ENCODE data around the gene TOMM5.

The TOMM5 gene

GRCh38 chr9:37562826-37563225 is 29.6 kb downstream of the TOMM5 start:
- DNase-seq (ENCODE audit: low read depth) = no peak

DNA sequence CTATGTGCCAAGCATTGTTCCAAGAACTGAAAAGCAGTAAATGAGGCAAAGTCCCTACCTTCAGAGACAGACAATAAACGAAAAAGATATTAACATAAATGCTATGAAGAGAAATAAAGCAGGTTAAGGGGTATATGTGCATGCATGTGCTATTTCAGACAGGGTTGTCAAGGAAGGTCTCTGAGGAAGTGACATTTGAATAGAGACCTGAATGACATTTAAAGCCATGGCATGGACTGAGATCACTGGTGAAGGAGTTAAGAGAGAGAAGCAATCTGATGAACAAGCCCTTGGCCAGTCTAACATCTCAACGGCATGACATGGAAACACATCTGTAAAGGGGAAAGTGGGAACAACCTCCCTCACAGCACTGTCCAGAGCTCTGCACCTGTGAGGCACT is 30.7 kb downstream of the TOMM5 start:
- DNase-seq (ENCODE audit: low read depth) = no peak

DNA sequence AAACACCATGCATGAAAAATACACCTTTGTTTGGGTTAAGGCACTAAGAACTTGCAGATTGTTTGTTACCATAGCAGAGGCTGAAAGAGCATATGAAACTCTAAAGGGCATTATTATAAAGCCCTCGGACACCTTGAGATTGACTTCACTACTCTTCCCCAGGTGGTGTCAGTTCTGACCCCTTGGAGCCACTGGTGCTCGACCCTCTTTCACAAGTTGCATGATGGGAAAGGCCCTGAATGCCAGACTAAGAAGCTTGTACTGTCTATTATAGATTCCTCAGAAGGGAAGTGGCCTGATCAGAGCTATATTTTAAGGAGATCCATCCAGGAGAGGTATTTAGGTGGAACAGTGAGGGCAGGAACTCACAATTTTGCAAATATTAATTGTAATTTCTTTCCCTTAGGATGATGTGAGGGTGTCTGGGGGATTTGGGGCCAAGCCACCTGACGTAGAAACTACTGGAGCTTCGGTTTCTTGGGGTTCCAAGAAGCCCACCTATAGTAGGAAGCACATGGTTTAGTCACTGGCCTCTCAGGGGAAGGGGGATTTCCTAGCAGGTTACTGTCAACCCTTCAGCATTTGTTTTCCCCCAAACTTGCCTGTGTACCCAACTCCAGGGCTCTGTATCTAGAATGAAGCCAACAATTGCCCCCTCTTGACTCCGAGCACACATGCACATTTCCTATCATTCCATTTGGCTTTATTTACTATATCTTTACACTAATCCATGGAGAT is 32.4 kb downstream of the TOMM5 start:
- DNase-seq (ENCODE audit: low read depth) = no peak

GRCh38 chr9:37559125-37559524 is 33.3 kb downstream of the TOMM5 start:
- no peak for DNase-seq (ENCODE audit: low read depth)

GRCh38 chr9:37555786-37556185 is 36.6 kb downstream of the TOMM5 start:
- DNase-seq (ENCODE audit: low read depth) = no peak

DNA sequence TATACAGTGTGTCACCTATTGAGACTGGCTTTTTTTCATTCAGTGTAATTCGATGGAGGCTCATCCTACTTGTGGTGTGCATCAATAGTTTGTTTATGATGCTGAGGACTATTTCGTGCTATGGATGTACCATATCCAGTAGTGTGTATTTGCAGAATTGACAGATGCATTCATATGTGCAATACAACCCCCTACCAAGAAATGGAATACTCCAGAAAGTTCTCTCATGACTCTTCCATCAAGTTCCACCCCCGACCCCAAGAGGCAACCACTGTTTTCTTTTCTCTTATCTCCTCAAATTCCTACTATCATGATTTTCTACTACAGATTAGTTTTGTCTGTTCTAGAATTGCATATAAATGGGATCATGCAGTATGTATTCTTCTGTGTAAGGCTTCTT is 38.1 kb downstream of the TOMM5 start:
- DNase-seq (ENCODE audit: low read depth) = no peak

DNA sequence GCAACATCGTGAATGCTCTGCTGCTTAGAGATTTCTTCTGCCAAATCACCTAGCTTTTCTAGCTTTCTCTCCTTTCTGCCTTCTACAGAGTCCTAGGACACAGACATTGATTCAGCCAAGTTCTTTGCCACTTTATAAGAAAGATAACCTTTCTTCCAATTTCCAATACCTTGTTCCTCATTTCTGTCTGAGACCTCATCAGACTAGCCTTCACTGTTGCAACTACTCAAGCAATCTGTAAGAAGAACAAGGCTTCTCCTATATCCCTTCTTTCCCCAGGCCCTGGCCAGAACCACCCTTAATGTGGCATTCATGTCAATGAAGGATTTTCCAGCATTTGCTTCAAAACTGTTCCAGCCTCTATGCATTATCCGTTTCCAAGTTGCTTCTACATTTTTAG is 40.5 kb downstream of the TOMM5 start:
- no peak for DNase-seq (ENCODE audit: low read depth)

GRCh38 chr9:37551468-37551867 is 40.9 kb downstream of the TOMM5 start:
- DNase-seq (ENCODE audit: low read depth) = no peak

DNA sequence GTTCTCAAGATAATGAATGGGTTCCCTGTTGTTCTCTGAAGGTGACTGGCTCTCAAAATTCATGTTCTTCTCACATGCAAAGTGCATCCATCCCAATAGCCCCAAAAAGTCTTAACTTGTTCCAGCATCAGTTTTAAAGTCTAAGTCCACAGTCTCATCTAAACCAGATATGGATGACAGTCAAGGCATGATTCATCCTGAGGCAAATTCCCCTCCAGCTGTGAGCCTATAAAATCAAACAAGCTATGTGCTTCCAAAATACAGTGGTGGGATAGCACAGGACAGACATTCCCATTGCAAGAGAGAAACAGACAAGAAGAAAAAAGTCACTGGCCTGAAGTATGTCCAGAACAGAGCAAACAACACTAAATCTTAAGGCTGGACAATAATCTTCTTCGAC is 41.6 kb downstream of the TOMM5 start:
- DNase-seq (ENCODE audit: low read depth) = no peak

DNA sequence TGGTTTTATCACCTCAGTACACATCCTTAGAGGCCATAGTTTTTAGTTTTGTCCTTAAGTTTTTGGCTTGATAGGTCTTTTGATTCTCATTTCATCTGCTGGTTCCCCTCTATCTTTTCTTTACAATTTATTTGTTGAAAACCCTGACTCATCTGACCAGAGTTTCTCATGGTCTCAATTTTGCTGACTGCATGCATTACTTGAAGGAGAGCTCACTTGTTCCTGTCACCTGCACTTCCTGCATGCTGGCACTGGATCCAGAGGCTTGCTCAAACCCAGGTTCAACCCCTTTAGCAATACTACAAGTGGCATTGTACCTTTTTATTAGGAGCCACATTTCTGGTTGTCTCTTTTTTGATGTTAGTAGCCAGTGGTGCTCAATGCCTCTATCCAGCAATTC is 42.9 kb downstream of the TOMM5 start:
- DNase-seq (ENCODE audit: low read depth) = no peak

DNA sequence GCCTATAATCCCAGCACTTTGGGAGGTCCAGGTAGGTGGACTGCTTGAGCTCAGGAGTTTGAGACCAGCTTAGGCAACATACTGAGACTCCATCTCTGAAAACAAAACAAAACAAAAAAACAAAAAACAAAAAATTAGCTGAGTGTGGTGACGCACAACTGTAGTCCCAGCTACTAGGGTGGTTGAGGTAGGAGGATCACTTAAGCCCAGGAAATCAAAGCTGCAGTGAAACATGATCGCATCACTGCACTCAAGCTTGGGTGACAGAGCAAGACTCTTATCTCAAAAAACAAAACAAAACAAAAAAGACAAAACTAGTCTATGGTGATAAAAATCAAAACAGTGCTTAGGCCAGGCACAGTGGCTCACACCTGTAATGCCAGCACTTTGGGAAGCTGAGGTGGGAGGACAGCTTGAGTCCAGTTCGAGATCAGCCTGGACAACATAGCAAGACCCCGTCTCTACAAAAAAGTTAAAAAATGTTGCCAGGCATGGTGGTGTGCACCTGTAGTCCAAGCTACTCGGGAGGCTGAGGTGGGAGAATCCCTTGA is 45.0 kb downstream of the TOMM5 start:
- no peak for DNase-seq (ENCODE audit: low read depth)

DNA sequence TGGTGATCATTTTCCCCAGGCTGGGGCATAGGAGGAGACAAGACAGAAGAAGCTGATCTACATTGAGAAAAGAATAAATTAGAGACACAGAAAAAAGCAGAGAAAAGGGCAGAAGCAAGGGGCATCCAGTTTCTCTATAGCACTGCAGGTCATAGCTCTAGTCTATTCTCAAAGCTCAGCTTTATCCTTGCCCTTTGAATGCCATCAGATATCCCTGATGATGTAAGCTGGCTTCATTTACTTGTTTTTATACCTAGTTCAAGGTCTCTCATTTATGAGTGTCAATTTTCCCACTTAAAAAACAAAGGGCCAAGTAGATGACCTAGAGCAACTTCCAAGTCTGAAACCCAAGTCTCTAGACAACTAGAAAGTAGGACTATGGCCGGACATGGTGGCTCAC is 48.9 kb downstream of the TOMM5 start:
- no peak for DNase-seq (ENCODE audit: low read depth)

GRCh38 chr9:37542895-37543294 is 49.5 kb downstream of the TOMM5 start:
- DNase-seq (ENCODE audit: low read depth) = no peak

DNA sequence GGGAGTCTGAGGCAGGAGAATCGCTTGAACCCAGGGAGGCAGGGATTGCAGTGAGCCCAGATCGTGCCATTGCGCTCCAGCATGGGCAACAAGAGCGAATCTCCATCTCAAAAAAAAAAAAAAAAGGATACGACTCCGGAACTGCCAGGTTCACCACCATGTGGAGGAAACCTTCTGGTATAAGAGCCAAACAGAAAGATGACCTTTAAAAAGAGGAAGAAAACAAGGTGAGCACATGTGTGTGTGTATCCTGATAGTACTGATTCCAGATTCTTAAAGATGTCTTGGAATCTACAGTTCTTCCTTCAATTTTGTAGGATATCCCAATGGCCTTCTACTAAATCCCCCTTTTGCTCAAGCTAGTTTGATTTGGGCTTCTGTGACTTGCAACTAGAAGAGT is 49.9 kb downstream of the TOMM5 start:
- DNase-seq (ENCODE audit: low read depth) = no peak

- no peak for DNase-seq (ENCODE audit: low read depth)
Observed at GRCh38 chr9:37541465-37541864, 50.9 kb downstream of the TOMM5 start.

GRCh38 chr9:37540634-37541033 is 51.8 kb downstream of the TOMM5 start:
- no peak for DNase-seq (ENCODE audit: low read depth)

DNA sequence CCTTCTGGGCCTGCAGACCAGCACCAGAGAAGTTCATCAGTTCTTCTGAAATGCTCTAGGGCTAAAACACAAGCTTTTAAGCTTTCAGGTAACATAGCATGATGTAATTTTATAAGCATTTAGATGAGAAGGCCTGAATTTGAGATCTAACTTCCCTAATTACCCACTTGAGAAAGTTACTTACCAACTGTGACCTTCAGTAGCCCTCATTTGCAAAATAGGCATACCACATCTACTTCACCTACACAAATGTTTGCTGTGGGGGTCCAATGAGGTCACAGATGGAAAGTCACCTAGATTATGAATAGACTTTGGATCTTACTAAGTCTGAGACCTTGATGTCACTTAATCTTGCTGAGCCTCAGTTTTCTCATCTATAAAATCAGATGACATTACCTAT is 52.8 kb downstream of the TOMM5 start:
- no peak for DNase-seq (ENCODE audit: low read depth)
